ENCODE results near the gene FSCN2.

DNA sequence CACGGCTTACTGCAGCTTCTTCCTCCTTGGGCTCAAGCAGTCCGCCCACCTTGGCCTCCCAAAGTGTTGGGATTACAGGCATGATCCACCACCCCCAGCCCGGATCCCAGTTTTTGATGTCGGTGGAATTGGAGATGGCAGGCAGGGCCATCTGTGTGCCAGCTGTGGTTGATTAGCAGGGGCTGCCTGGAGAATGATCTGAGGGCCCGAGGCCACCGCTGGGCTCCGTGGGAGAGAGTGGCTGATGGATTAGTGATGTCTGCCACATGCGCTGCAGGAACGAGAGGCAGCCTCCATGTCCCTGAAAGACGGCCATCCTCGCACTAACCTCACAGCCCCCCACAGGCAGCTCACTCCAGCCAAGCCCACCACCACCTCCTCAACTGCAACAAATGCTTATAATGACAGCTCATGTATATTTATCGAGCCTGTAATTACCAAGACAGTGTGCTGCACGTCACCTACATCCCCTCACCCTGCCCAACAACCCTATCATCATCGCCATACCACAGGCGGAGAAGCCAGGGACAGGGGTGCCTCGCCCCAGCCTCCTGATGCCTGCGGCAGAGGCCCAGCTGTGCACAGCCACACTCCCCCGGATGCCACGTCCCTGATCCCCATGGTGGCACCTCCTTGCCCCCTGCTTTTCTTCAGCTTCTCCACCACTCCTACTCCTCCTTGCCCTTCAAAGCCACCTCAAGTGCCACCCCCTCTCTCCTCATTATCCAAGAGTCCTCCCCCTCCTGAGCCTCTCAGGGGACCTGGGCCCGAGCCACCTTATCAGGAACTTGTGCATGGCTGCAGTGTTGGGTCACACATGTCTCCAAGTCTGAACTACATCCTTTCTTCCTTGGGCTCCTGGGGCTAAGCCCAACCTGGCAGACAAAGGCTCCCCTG is 48.8 kb upstream of the FSCN2 start:
- TF ChIP-seq ATF1 (CRISPR knock-in tag; IDR thresholded peaks at IDR 0.05) (no peak), FOXK1 (CRISPR knock-in tag; IDR thresholded peaks at IDR 0.05) (no peak), FOXJ3 (CRISPR knock-in tag; IDR thresholded peaks at IDR 0.05; ENCODE audit: borderline replicate concordance) (no peak), E2F4 (CRISPR knock-in tag; IDR thresholded peaks at IDR 0.05; ENCODE audit: borderline replicate concordance, low read depth) (no peak)
- TF ChIP-seq, protein P1, sequence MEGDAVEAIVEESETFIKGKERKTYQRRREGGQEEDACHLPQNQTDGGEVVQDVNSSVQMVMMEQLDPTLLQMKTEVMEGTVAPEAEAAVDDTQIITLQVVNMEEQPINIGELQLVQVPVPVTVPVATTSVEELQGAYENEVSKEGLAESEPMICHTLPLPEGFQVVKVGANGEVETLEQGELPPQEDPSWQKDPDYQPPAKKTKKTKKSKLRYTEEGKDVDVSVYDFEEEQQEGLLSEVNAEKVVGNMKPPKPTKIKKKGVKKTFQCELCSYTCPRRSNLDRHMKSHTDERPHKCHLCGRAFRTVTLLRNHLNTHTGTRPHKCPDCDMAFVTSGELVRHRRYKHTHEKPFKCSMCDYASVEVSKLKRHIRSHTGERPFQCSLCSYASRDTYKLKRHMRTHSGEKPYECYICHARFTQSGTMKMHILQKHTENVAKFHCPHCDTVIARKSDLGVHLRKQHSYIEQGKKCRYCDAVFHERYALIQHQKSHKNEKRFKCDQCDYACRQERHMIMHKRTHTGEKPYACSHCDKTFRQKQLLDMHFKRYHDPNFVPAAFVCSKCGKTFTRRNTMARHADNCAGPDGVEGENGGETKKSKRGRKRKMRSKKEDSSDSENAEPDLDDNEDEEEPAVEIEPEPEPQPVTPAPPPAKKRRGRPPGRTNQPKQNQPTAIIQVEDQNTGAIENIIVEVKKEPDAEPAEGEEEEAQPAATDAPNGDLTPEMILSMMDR (IDR thresholded peaks at IDR 0.05), result no peak
